SK-N-MC (cell line): ENCODE data around the gene RBM22.

Source experiments
- DNase-seq: peaks from one replicate; pipeline ENCODE4 v3.0.0-alpha.2; 2011; ENCODE audit warnings: low read depth, low spot score
- H3K27ac ChIP-seq: fragments of 200-600 bp; sonication (generic); 2 replicates; pipeline ENCODE4 v1.5.1; 2016; ENCODE audit warnings: mixed run types
- H3K36me3 ChIP-seq: fragments of 200-600 bp; sonication (generic); 2 replicates; pipeline ENCODE4 v1.6.1; 2017; ENCODE audit warnings: antibody characterized with exemption, low read length, mixed read lengths; ENCODE audit not compliant: insufficient read depth
- H3K4me3 ChIP-seq: fragments of 200-600 bp; sonication (generic); 2 replicates; pipeline ENCODE4 v1.5.1; 2016
- H3K9ac ChIP-seq: fragments of 200-600 bp; sonication (generic); 2 replicates; pipeline ENCODE4 v1.8.0; 2017; ENCODE audit warnings: mixed run types, mixed read lengths; ENCODE audit not compliant: insufficient read length
- H3K9me3 ChIP-seq: fragments of 200-600 bp; sonication (generic); 2 replicates; pipeline ENCODE4 v1.6.1; 2017; ENCODE audit warnings: low read depth, mild to moderate bottlenecking, antibody characterized with exemption, low read length, moderate library complexity, mixed read lengths
- EZH2 ChIP-seq: fragments of 200-600 bp; sonication (generic); IDR thresholded peaks from one replicate; pipeline ENCODE4 v1.6.1; 2017; ENCODE audit warnings: antibody characterized with exemption
- FOXP2 ChIP-seq: optimal IDR thresholded peaks from 2 replicates; pipeline ENCODE3; 2011; ENCODE audit warnings: mild to moderate bottlenecking, moderate library complexity; ENCODE audit not compliant: insufficient read depth; ENCODE audit errors: extremely low read length, control extremely low read depth
- POLR2AphosphoS5 ChIP-seq: IDR thresholded peaks from 2 replicates; pipeline ENCODE4 v1.6.1; 2012; ENCODE audit warnings: mild to moderate bottlenecking, low read depth, low read length, borderline replicate concordance

Gene RBM22

DNA sequence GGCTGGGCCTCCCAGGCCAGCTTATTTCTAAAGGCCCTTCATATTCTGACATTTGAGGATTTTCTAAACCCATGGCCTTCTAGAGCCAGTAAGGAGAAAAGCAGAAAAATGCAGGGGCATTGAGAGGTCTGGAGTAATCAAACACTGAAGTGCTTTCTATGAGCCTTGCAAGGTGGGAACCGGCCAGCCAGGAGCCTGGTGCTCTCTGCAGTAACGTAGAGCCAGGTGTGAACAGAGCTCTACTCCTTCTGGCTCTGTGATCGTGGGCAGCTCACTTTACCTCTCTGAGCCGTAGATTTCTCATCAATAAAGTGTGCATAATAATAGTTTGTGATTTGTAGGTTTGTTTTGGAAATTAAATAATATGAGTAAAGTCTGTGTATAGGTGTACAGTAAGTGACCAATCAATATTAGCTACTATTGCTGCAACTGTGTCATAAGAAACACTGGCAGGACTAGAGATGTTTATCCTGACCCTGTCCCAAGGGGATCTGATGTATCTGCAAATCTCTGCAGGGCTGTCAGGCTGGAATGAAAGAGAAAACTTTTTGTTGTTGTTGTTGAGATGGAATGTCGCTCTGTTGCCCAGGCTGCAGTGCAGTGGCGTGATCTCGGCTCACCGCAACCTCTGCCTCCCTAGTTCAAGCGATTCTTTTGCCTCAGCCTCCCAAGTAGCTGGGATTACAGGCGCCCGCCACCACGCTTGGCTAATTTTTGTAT lies 57.7 kb downstream of the RBM22 start:
- DNase-seq, result no peak
- H3K4me3 ChIP-seq, result no peak overlapping the region
- H3K9me3 ChIP-seq, result no peaks in the 10 kb centered on the region
- TF ChIP-seq FOXP2 (no peak), EZH2 (no peak), POLR2AphosphoS5 (no peak)
- no peak overlapping the region for H3K9ac ChIP-seq
- no peak overlapping the region for H3K27ac ChIP-seq
- H3K36me3 ChIP-seq, result no peaks in the 10 kb centered on the region; the same call in 1 of the 2 replicates

DNA sequence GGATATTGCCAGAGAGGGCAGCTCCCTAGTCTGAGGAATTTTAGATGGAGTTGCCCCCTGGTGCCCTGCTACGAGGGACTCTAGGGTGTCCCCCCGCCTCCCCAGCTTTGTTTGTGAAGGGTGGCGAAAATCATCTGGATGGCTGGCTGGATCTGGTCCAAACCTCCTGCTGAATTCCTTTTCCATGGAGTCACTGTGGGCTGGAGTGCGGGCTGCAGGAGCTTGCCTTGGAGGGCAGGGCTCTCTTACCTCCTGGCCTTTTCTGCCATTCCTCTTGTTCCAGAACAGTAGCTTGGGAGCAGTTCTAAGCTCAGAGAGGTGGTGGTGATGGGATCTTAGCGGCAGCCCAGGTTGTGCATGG lies 58.3 kb downstream of the RBM22 start:
- DNase-seq, result no peak
- Histone ChIP-seq H3K27ac (no peak overlapping the region), H3K4me3 (no peak overlapping the region), H3K9me3 (no peaks in the 10 kb centered on the region), H3K36me3 (no peaks in the 10 kb centered on the region), H3K9ac (no peak overlapping the region)
- no peak for TF ChIP-seq POLR2AphosphoS5
- TF ChIP-seq FOXP2, result no peak
- TF ChIP-seq EZH2, result no peak

DNA sequence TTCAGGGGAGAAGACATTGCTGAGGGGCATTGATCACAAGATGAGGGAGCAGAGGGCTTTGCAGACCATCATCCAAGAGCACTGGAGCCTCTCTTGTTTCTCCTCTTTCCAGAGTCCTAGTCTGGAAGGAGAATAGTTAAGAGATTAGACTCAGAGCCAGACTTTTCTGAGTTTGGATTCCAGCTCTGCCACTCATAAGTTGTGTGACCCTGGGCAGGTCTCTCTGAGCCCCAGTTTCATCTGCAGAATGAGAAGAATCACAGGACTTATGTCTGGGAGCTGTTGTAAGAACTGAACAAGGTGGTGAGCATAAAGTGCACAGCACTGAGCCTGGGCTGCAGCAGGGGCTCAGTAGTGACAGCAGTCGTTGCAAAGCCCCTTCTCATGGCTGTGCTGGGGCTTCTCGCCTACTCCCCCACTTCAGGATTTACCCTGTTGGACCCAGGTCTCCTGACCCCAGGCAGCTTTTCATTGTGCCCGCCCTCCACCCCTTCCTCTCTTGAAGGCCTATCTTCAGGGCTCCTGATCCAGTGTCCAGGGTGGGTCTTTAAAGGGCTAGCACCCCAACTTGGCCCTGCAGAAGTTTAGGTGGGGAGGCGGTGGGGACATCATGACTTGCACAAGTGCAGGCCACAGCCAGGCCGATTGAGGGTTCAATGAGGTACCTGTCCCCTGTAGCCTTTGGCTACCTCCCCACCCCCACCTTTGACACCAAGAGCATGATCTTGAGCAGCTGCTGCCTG lies 58.9 kb downstream of the RBM22 start:
- no peak for TF ChIP-seq EZH2
- TF ChIP-seq POLR2AphosphoS5, result no peak
- TF ChIP-seq FOXP2, result no peak
- DNase-seq, result no peak
- Histone ChIP-seq H3K9ac (no peak overlapping the region), H3K9me3 (no peaks in the 10 kb centered on the region), H3K27ac (no peak overlapping the region), H3K4me3 (no peak overlapping the region), H3K36me3 (no peaks in the 10 kb centered on the region)

DNA sequence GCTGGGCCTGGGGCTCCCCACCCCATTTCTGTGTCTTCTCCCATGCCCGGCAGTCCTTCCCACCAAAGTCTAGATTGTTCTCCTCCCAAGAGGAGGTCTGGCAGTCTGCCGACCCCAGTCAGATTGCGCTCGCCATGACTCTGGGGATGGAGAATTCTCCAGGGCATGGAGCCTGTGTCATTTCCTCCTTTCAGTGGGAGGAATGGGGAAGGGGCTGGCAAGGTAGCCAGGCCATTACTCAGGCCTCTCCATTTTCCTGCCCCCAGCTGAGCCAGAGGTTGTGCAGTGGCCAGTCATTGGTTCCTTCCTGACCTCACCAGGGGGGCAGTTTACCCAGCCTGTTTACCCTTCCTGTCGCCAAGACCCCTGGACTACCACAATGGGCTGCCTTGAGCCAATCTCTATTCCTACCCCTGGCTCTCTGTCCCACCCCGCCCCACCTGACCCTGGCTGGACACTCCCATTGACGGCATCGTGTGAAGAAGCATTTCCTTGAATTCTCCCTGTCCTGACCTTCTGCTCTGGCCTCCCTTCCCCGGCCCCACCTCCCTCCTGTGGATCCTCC lies 59.8 kb downstream of the RBM22 start:
- DNase-seq, result no peak
- TF ChIP-seq POLR2AphosphoS5 (no peak), EZH2 (no peak), FOXP2 (no peak)
- no peak overlapping the region for H3K9ac ChIP-seq
- H3K27ac ChIP-seq, result no peak overlapping the region
- no peaks in the 10 kb centered on the region for H3K9me3 ChIP-seq
- H3K4me3 ChIP-seq, result no peak overlapping the region
- H3K36me3 ChIP-seq, result no peaks in the 10 kb centered on the region
